ENCODE data around the gene EEA1.

Gene EEA1

DNA sequence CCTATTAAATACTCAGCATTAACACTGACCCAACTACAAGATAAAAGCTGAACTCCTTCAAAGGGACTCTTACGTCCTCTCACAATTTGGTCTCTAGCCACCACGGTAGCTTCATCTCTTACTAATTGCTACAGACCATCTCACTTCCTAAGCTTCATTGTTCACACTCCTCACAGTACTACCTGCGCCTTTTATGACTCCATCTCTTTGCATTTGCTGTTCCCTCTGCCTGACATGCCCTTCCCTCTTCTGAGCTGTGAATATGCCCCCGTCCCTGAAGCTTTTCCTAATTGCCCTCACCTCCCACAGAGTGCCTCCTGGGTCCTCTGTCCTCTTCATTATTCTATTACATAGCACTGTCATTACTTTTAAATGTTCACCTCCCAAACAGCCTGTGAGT lies 2.5 kb downstream of the EEA1 start:
- TF ChIP-seq, protein P1, sequence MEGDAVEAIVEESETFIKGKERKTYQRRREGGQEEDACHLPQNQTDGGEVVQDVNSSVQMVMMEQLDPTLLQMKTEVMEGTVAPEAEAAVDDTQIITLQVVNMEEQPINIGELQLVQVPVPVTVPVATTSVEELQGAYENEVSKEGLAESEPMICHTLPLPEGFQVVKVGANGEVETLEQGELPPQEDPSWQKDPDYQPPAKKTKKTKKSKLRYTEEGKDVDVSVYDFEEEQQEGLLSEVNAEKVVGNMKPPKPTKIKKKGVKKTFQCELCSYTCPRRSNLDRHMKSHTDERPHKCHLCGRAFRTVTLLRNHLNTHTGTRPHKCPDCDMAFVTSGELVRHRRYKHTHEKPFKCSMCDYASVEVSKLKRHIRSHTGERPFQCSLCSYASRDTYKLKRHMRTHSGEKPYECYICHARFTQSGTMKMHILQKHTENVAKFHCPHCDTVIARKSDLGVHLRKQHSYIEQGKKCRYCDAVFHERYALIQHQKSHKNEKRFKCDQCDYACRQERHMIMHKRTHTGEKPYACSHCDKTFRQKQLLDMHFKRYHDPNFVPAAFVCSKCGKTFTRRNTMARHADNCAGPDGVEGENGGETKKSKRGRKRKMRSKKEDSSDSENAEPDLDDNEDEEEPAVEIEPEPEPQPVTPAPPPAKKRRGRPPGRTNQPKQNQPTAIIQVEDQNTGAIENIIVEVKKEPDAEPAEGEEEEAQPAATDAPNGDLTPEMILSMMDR (IDR thresholded peaks at IDR 0.05; ENCODE audit: low read depth, low read length) = no peak
- no peak for DNase-seq (ENCODE audit: extremely low read depth, low read depth)

DNA sequence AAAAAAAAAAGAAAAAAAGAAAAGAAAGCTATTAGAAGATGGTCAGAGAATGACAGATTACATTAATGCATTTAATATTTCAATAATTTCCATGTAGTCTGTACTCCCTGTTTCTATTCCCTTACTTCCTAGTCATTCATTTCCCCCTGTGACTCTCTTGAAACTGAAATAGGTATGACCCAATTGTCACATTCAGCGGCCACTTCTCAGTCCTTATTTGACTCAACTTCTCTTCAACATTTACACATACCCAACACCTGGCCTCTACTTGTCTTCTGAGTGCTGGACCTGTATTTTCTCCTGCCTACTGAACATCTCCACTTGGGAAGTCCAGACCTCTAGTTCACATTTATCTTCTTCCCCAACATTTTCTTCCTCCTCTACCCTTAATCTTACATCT lies 7.2 kb downstream of the EEA1 start:
- no peak for DNase-seq (ENCODE audit: extremely low read depth, low read depth)
- TF ChIP-seq, protein P1 (IDR thresholded peaks at IDR 0.05; ENCODE audit: low read depth, low read length) = no peak

DNA sequence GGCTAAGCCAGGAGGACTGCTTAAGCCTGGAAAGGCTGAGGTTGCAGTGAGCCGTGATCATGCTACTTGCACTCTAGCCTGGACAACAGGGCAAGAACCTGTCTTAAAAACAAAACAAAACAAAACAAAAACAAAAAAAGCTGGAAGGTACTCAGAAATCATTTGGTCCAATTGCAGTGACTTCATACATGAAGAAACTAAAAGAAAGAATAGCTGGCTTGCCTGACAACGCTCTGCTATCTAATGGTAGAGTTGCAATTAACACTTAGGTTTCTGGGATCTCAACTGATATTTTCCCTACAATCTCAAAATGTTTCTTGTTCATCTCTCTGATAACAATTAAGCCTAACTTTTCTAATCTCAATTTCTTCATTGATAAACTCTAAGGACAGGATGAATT lies 13.7 kb downstream of the EEA1 start:
- no peak for DNase-seq (ENCODE audit: extremely low read depth, low read depth)
- TF ChIP-seq, protein P1 (IDR thresholded peaks at IDR 0.05; ENCODE audit: low read depth, low read length) = no peak

DNA sequence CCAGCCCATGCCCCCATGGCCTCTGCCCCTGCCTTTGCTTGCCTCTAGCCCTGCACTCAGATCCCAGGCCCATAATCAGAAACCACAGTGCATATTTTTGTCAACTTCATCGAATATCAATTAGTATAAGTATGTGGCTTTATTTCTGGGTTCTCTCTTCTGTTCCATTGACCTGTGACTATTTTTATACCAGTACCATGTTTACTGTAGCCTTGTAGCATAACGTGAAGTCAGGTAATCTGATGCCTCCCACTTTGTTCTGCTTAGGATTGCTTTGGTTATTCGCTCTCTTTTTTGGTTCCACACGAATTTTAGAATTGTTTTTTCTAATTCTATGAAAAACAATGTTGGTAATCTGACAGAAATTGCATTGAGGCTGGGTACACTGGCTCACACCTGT lies 14.9 kb downstream of the EEA1 start:
- DNase-seq (ENCODE audit: extremely low read depth, low read depth) = no peak
- TF ChIP-seq, protein P1 (IDR thresholded peaks at IDR 0.05; ENCODE audit: low read depth, low read length) = no peak

DNA sequence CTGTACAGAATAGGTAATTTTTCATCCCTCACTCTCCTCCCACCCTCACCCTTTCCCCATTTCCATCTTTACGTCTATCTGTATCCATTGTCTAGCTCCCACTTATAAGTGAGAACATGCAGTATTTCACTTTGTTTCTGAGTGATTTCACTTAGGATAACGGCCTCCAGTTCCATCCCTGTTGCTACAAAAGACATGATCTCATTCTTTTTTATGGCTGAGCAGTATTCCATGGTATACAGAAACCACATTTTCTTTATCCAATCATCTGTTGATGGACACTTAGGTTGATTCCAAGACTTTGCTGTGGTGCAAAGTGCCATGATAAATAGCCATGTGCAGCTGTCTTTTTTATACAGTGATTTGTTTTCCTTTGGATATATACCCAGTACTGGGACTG lies 16.4 kb downstream of the EEA1 start:
- TF ChIP-seq, protein P1 (IDR thresholded peaks at IDR 0.05; ENCODE audit: low read depth, low read length) = no peak

DNA sequence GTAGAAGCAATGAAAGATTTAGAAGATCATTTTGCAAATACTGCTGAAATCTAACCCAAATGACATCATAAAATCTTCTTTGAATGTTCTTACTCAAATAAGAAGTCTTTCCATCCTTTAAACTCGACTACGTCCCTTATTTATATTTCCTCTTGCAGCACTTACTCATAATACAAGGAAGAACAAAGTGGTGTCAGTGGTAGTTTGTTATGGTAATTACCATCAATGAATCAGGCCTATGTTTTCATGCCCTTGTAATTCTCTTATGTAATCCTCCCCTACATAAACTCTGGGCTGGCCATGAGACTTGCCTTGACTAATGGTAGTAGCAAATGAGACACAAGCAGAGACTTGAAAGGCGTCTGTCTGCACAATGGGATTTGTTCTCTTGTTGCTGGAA lies 17.0 kb downstream of the EEA1 start:
- DNase-seq (ENCODE audit: extremely low read depth, low read depth) = no peak
- TF ChIP-seq, protein P1 (IDR thresholded peaks at IDR 0.05; ENCODE audit: low read depth, low read length) = no peak

More for the DNA sequence above, 16.4 kb downstream of the EEA1 start:
- DNase-seq (ENCODE audit: extremely low read depth, low read depth) = no peak

DNA sequence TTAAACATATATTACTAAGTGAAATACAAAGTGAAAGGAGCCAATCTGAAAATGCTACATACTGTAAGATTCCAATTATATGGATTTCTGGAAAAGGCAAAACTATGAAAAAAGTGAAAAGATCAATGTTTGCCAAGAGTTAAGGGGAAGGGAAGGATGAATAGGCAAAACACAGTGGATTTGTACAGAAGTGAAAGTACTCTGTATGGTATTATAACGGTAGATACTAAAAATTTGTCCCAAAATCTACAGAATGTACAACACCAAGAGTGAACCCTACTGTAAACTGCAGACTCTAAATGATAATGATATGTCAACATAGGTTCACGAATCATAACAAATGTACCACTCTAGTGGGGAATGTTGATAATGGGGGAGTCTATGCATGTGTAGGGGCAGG lies 17.8 kb downstream of the EEA1 start:
- TF ChIP-seq, protein P1 (IDR thresholded peaks at IDR 0.05; ENCODE audit: low read depth, low read length) = no peak
- DNase-seq (ENCODE audit: extremely low read depth, low read depth) = no peak

All from AG09319 (cell line).